ENCODE measurements around the gene IL36A. TPM values are rescaled to one million over a fixed set of nuclear protein-coding genes. Genes with fewer than 3 reads are reported as not detected.

IL36A gene
- total and polyA plus RNA-seq, 2 donors from 2014 or later, result not detected

- no peaks in the 10 kb centered on the region for H3K9me3 ChIP-seq (ENCODE audit: control insufficient read depth in 2 of 3, insufficient read depth in 1 of 3, low read length in 3 of 3)
- intact Hi-C loops (cut with DNase I), result no loop called here
- H3K36me3 ChIP-seq (ENCODE audit: control insufficient read depth in 2 of 3, insufficient read depth in 3 of 3, low read length in 3 of 3), result no peaks in the 10 kb centered on the region
- H3K4me3 ChIP-seq (ENCODE audit: low read length in 3 of 3), result no peak overlapping the region
- no peaks in the 10 kb centered on the region for H3K4me1 ChIP-seq (ENCODE audit: control insufficient read depth in 2 of 3, insufficient read depth in 2 of 3, low read depth in 1 of 3, low read length in 3 of 3)
- H3K27ac ChIP-seq (ENCODE audit: low read depth in 2 of 2, low read length in 2 of 2), result no peak overlapping the region
- no peaks in the 10 kb centered on the region for H3K27me3 ChIP-seq (ENCODE audit: control insufficient read depth, insufficient read depth, low read length)
- no peak for FAIRE-seq
- no peak for DNase-seq
- TF ChIP-seq CTCF (IDR thresholded peaks at IDR 0.05; ENCODE audit: borderline replicate concordance, extremely low read depth, insufficient read depth), result no peak
- H3K9ac ChIP-seq (ENCODE audit: low read length in 3 of 3), result no peak overlapping the region
Observed at GRCh38 chr2:113014067-113014466, 8.8 kb downstream of the IL36A start.

- H3K9ac ChIP-seq (ENCODE audit: low read length in 3 of 3), result no peak overlapping the region
- H3K36me3 ChIP-seq (ENCODE audit: control insufficient read depth in 2 of 3, insufficient read depth in 3 of 3, low read length in 3 of 3), result no peaks in the 10 kb centered on the region
- DNase-seq (no peak), FAIRE-seq (no peak)
- H3K4me3 ChIP-seq (ENCODE audit: low read length in 3 of 3), result no peak overlapping the region
- no peaks in the 10 kb centered on the region for H3K9me3 ChIP-seq (ENCODE audit: control insufficient read depth in 2 of 3, insufficient read depth in 1 of 3, low read length in 3 of 3)
- H3K27ac ChIP-seq (ENCODE audit: low read depth in 2 of 2, low read length in 2 of 2), result no peak overlapping the region
- intact Hi-C loops (cut with DNase I), result no loop called here
- no peaks in the 10 kb centered on the region for H3K27me3 ChIP-seq (ENCODE audit: control insufficient read depth, insufficient read depth, low read length)
- no peak for TF ChIP-seq CTCF (IDR thresholded peaks at IDR 0.05; ENCODE audit: borderline replicate concordance, extremely low read depth, insufficient read depth)
- no peaks in the 10 kb centered on the region for H3K4me1 ChIP-seq (ENCODE audit: control insufficient read depth in 2 of 3, insufficient read depth in 2 of 3, low read depth in 1 of 3, low read length in 3 of 3)
Observed at GRCh38 chr2:113015042-113015441, 9.8 kb downstream of the IL36A start.

- no peak for DNase-seq
- no peak for TF ChIP-seq CTCF (IDR thresholded peaks at IDR 0.05; ENCODE audit: borderline replicate concordance, extremely low read depth, insufficient read depth)
- no peak overlapping the region for H3K27ac ChIP-seq (ENCODE audit: low read depth in 2 of 2, low read length in 2 of 2)
- H3K4me3 ChIP-seq (ENCODE audit: low read length in 3 of 3), result no peak overlapping the region
- no peaks in the 10 kb centered on the region for H3K9me3 ChIP-seq (ENCODE audit: control insufficient read depth in 2 of 3, insufficient read depth in 1 of 3, low read length in 3 of 3)
- no peak overlapping the region for H3K9ac ChIP-seq (ENCODE audit: low read length in 3 of 3)
- H3K36me3 ChIP-seq (ENCODE audit: control insufficient read depth in 2 of 3, insufficient read depth in 3 of 3, low read length in 3 of 3), result no peaks in the 10 kb centered on the region
- intact Hi-C loops (cut with DNase I), result no loop called here
- H3K27me3 ChIP-seq (ENCODE audit: control insufficient read depth, insufficient read depth, low read length), result no peaks in the 10 kb centered on the region
- no peaks in the 10 kb centered on the region for H3K4me1 ChIP-seq (ENCODE audit: control insufficient read depth in 2 of 3, insufficient read depth in 2 of 3, low read depth in 1 of 3, low read length in 3 of 3)
- no peak for FAIRE-seq
Observed at GRCh38 chr2:113015655-113016054, 10.4 kb downstream of the IL36A start.

GRCh38 chr2:113018509-113018908, 13.2 kb downstream of the IL36A start:
- intact Hi-C loops (cut with DNase I), result no loop called here
- FAIRE-seq (no peak), DNase-seq (no peak)
- no peak for TF ChIP-seq CTCF (IDR thresholded peaks at IDR 0.05; ENCODE audit: borderline replicate concordance, extremely low read depth, insufficient read depth)
- H3K27me3 ChIP-seq (ENCODE audit: control insufficient read depth, insufficient read depth, low read length), result no peaks in the 10 kb centered on the region
- H3K36me3 ChIP-seq (ENCODE audit: control insufficient read depth in 2 of 3, insufficient read depth in 3 of 3, low read length in 3 of 3), result no peaks in the 10 kb centered on the region
- H3K4me1 ChIP-seq (ENCODE audit: control insufficient read depth in 2 of 3, insufficient read depth in 2 of 3, low read depth in 1 of 3, low read length in 3 of 3), result no peaks in the 10 kb centered on the region
- H3K9ac ChIP-seq (ENCODE audit: low read length in 3 of 3), result no peak overlapping the region
- H3K9me3 ChIP-seq (ENCODE audit: control insufficient read depth in 2 of 3, insufficient read depth in 1 of 3, low read length in 3 of 3), result no peaks in the 10 kb centered on the region
- H3K4me3 ChIP-seq (ENCODE audit: low read length in 3 of 3), result no peak overlapping the region
- H3K27ac ChIP-seq (ENCODE audit: low read depth in 2 of 2, low read length in 2 of 2), result no peak overlapping the region
